Ishikawa (cell line): ENCODE measurements around the gene SLC52A3.

Source experiments
- CEBPB ChIP-seq: IDR thresholded peaks from 2 replicates; pipeline ENCODE4 v1.6.1; 2012
- CREB1 ChIP-seq: IDR thresholded peaks from 2 replicates; pipeline ENCODE4 v1.6.1; 2012; ENCODE audit warnings: low read depth
- EGR1 ChIP-seq: IDR thresholded peaks from 2 replicates; pipeline ENCODE4 v1.6.1; 2012
- EP300 ChIP-seq: IDR thresholded peaks from 2 replicates; pipeline ENCODE4 v1.6.1; 2012; ENCODE audit warnings: borderline replicate concordance
- FOXM1 ChIP-seq: IDR thresholded peaks from 2 replicates; pipeline ENCODE4 v1.6.1; 2012; ENCODE audit warnings: low read depth, borderline replicate concordance
- NFIC ChIP-seq: IDR thresholded peaks from 2 replicates; pipeline ENCODE4 v1.6.1; 2012
- RAD21 ChIP-seq: IDR thresholded peaks from 2 replicates; pipeline ENCODE4 v1.6.1; 2012; ENCODE audit warnings: low read depth
- TAF1 ChIP-seq: IDR thresholded peaks from 2 replicates; pipeline ENCODE4 v1.6.1; 2012; ENCODE audit warnings: low read depth, mild to moderate bottlenecking
- TCF12 ChIP-seq: IDR thresholded peaks from 2 replicates; pipeline ENCODE4 v1.6.1; 2012; ENCODE audit warnings: low read depth
- TEAD4 ChIP-seq: IDR thresholded peaks from 2 replicates; pipeline ENCODE4 v1.6.1; 2012
- YY1 ChIP-seq: IDR thresholded peaks from 2 replicates; pipeline ENCODE4 v1.6.1; 2012; ENCODE audit warnings: low read depth
- ZBTB7A ChIP-seq: IDR thresholded peaks from 2 replicates; pipeline ENCODE4 v1.6.1; 2012; ENCODE audit warnings: low read depth
- TF ChIP-seq, protein P1 (sequence below): IDR thresholded peaks from 2 replicates; pipeline ENCODE4 v1.6.1; 2012
- TF ChIP-seq, protein P2 (sequence below): IDR thresholded peaks from 2 replicates; pipeline ENCODE4 v1.6.1; 2012
- TF ChIP-seq, protein P3 (sequence below): IDR thresholded peaks from 2 replicates; pipeline ENCODE4 v1.6.1; 2012; ENCODE audit warnings: low read depth, mild to moderate bottlenecking

Gene SLC52A3

DNA sequence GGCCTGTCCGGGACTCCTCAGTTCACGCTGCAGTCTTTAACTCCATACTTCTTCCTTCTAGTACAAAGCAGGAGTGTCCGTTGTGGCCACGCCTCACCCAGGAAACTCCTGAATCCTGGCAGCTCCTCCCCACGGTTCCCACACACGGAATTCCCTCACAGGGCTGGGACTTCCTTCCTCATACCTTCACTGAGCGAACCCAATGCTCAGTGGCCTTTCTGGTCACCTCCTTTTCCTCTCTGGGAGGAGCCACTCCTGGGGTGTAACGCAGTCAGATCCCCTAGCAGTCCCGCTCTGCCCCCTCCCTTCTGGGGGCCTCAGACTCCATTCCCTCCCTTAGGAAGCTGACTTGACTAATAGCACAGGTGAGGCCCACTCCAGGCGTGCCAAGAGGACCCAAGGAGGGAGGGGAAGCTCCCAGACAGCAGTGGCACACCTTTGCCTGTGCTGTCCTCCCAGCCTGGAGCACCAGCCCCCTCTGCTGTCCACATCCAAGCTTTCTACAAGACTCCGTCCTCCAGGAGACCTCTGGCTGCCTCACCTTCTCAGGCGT is at the start of gene SLC52A3:
Gene SLC52A3, minus strand, starts transcription at position 75 of the 553 bp plus-strand sequence. CDS start 2,726 bp downstream, outside the sequence.
- TF ChIP-seq RAD21 = peak; percentile 62
- TF ChIP-seq TAF1 = no peak

DNA sequence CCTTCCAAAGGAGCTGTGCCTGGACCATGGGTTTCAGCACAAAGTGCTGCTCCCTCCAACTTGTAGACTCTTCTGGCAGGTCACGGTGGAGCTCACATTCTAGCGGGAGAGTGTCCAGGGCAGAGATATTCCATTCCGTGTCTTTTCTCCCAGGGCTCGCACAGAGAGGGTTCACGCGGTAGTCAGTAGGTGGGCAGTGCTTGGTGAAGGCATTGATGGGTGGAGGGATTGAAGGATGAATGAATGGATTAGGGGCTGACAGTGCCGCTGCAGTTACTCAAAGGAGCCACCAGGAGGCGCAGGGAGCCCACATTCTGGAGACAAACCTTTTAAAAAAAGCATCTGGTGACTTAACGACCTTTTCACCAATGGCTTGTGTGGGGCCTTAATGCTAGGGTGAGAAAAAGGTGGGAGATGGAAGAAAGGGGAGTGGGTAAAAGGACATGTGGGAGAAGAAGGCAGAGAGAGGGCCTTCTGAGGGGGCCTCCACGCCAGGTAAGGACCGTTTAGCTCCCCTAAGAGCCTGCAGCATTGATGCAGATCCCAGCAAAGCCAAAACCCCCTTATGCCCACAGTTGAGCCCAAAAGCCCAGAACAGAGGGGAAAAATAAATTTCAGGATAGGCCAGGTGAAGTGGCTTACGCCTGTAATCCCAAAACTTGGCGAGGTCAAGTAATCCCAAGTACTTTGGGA is 47.8 kb upstream of the SLC52A3 start:
- TF ChIP-seq CEBPB = no peak
- no peak for TF ChIP-seq EP300
- TF ChIP-seq RAD21 = peak; percentile 99

DNA sequence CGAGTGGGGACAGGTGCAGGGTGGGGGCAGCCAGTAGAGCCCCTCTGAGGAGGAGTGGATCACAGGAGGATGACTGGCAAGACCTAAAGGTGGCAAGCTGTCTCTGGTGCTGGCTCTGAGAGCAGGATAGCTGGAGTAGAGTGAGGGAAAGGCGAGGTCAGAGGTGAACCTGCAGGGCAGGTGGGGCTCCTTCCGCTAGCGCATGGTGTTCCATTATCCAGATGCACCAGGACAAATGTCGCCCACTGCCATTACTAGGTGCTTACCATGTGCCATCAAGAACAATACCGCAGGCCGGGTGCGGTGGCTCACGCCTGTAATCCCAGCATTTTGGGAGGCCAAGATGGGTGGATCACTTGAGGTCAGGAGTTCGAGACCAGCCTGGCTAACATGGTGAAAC is 46.9 kb upstream of the SLC52A3 start:
- TF ChIP-seq FOXM1 (no peak), TAF1 (no peak), TEAD4 (no peak), TCF12 (no peak), CREB1 (no peak), EGR1 (no peak), CEBPB (no peak), NFIC (no peak), YY1 (no peak), EP300 (no peak)
- TF ChIP-seq, protein P1, sequence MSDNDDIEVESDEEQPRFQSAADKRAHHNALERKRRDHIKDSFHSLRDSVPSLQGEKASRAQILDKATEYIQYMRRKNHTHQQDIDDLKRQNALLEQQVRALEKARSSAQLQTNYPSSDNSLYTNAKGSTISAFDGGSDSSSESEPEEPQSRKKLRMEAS = no peak
- TF ChIP-seq, protein P2, sequence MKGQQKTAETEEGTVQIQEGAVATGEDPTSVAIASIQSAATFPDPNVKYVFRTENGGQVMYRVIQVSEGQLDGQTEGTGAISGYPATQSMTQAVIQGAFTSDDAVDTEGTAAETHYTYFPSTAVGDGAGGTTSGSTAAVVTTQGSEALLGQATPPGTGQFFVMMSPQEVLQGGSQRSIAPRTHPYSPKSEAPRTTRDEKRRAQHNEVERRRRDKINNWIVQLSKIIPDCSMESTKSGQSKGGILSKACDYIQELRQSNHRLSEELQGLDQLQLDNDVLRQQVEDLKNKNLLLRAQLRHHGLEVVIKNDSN = no peak

DNA sequence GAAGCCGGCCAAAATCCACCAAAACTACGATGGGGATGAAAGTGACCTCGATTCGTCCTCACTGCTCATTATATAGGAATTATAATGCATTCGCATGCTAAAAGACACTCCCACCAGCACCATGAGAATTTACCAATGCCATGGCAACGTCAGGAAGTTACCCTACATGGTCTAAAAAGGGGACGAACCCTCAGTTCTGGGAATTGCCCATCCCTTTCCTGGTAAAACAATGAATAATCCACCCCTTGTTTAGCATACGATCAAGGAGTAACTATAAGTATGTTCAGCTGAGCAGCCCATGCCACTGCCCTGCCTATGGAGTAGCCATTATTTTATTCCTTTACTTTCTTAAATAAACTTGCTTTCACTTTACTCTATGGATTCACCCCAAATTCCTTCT is 45.1 kb upstream of the SLC52A3 start:
- TF ChIP-seq YY1 = no peak
- no peak for TF ChIP-seq NFIC
- no peak for TF ChIP-seq RAD21
- no peak for TF ChIP-seq TCF12
- TF ChIP-seq FOXM1 = no peak
- TF ChIP-seq, protein P1 = no peak
- TF ChIP-seq CEBPB = no peak
- no peak for TF ChIP-seq TAF1
- no peak for TF ChIP-seq TEAD4
- TF ChIP-seq CREB1 = no peak
- TF ChIP-seq EGR1 = no peak
- TF ChIP-seq ZBTB7A = no peak
- TF ChIP-seq, protein P2 = no peak

DNA sequence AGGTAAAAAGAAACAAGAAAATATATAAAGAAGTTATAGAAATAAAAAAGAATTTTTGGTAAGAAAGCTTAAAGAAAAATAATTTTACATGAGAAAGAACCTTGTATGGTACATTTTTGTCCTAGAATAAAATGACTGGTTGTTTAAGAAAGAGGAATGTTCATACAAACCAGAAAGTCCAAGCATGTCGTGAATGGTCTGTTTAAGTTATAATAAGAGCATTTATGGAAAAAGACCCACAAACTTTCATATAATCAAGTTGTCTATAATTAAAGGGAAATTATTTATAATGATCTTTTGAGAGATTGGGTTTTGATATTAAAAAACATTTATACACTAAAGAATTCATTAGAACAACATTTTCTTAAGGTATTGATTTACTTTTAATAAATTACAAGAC is 37.4 kb upstream of the SLC52A3 start:
- TF ChIP-seq RAD21 (no peak), TEAD4 (no peak), TAF1 (no peak), YY1 (no peak)

DNA sequence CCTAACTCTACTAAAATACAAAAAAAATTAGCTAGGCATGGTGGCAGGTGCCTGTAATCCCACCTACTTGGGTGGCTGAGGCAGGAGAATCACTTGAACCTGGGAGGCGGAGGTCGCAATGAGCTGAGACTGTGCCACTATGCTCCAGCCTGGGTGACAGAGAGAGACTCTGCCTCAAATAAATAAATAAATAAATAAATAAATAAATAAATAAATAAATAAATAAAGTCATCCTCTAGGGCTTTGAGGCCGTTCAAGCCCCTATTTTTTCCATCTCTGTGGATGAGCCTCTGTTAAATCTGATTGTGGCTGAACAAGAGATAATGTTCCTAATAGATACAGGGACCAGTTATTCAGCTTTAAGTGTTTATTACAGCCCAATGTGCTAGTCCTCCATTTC is 33.4 kb upstream of the SLC52A3 start:
- TF ChIP-seq CEBPB (no peak), NFIC (no peak), CREB1 (no peak), ZBTB7A (no peak), YY1 (no peak), TCF12 (no peak), EGR1 (no peak), RAD21 (no peak), TAF1 (no peak), TEAD4 (no peak), FOXM1 (no peak), EP300 (no peak)
- TF ChIP-seq, protein P1 = no peak
- TF ChIP-seq, protein P2 = no peak
- TF ChIP-seq, protein P3, sequence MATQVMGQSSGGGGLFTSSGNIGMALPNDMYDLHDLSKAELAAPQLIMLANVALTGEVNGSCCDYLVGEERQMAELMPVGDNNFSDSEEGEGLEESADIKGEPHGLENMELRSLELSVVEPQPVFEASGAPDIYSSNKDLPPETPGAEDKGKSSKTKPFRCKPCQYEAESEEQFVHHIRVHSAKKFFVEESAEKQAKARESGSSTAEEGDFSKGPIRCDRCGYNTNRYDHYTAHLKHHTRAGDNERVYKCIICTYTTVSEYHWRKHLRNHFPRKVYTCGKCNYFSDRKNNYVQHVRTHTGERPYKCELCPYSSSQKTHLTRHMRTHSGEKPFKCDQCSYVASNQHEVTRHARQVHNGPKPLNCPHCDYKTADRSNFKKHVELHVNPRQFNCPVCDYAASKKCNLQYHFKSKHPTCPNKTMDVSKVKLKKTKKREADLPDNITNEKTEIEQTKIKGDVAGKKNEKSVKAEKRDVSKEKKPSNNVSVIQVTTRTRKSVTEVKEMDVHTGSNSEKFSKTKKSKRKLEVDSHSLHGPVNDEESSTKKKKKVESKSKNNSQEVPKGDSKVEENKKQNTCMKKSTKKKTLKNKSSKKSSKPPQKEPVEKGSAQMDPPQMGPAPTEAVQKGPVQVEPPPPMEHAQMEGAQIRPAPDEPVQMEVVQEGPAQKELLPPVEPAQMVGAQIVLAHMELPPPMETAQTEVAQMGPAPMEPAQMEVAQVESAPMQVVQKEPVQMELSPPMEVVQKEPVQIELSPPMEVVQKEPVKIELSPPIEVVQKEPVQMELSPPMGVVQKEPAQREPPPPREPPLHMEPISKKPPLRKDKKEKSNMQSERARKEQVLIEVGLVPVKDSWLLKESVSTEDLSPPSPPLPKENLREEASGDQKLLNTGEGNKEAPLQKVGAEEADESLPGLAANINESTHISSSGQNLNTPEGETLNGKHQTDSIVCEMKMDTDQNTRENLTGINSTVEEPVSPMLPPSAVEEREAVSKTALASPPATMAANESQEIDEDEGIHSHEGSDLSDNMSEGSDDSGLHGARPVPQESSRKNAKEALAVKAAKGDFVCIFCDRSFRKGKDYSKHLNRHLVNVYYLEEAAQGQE = no peak

DNA sequence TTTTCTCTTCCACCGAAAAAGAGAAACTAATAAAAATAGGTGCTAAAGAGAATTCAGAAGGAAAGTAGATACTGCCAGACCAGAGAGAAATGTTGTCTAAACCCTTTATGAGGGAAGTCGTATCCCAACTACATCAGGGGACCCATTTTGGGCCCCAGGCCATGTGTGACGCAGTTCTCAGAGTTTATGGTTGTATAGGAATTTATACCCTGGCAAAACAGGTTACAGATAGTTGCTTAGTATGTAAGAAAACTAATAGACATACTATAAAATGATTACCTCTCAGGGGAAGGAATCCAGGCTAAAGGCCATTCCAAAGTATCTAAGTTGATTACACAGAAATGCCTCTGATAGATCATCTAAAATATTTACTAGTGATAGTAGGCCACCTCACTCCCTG is 28.6 kb upstream of the SLC52A3 start:
- TF ChIP-seq EP300 = no peak
- no peak for TF ChIP-seq CEBPB
- TF ChIP-seq CREB1 = no peak
- TF ChIP-seq, protein P3 = no peak
- TF ChIP-seq TCF12 = no peak
- no peak for TF ChIP-seq EGR1
- TF ChIP-seq NFIC = no peak
- TF ChIP-seq YY1 = no peak
- TF ChIP-seq, protein P2 = no peak
- TF ChIP-seq TAF1 = no peak
- TF ChIP-seq RAD21 = no peak
